Loucy (cell line): ENCODE data around the gene RTP2.

Experiments
- EZH2phosphoT487 ChIP-seq: fragments of 200-600 bp; IDR thresholded peaks from 2 replicates; pipeline ENCODE4 v1.6.1; 2018; ENCODE audit warnings: antibody characterized with exemption, mild to moderate bottlenecking, moderate library complexity, borderline replicate concordance
- TF ChIP-seq, protein P1 (sequence below): fragments of 200-600 bp; sonication (generic); conservative IDR thresholded peaks from 2 replicates; pipeline ENCODE4 v1.5.1; 2014; ENCODE audit warnings: mild to moderate bottlenecking, antibody characterized with exemption, low read length

DNA sequence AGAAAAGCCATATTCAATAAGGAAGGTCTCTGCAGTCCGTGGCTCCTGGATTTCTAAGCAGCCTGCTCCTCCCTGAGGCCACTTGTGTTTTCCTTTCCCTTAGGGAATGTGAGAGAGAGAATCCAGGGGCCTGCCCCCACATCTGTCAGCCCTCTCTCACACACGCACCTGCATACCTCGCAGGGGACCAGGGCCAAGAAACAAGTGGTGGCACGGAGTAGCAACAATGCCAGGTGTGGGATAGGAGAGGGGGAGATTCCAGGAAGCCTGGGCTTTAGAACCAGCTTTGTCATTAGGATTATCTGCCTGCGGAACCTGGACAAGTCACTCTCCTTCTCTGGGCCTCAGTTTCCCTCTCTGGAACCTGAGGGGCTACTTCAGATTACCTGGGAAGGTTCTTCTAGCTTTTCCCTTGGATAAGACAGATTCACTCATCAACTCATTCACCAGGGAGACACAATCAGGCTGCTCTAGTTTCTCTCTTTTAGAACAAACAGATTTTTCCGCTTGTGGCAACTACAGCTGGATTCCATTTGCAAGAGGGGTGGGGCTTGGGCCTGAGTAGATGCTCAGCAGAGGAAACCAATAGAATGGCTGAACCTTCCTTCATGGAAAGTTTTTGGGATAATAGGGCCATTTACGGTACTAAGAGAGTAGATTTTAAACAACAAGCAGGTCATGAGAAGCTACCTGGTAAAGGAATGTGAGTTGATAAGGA is 23.5 kb upstream of the RTP2 start:
- TF ChIP-seq EZH2phosphoT487 = no peak
- TF ChIP-seq, protein P1, sequence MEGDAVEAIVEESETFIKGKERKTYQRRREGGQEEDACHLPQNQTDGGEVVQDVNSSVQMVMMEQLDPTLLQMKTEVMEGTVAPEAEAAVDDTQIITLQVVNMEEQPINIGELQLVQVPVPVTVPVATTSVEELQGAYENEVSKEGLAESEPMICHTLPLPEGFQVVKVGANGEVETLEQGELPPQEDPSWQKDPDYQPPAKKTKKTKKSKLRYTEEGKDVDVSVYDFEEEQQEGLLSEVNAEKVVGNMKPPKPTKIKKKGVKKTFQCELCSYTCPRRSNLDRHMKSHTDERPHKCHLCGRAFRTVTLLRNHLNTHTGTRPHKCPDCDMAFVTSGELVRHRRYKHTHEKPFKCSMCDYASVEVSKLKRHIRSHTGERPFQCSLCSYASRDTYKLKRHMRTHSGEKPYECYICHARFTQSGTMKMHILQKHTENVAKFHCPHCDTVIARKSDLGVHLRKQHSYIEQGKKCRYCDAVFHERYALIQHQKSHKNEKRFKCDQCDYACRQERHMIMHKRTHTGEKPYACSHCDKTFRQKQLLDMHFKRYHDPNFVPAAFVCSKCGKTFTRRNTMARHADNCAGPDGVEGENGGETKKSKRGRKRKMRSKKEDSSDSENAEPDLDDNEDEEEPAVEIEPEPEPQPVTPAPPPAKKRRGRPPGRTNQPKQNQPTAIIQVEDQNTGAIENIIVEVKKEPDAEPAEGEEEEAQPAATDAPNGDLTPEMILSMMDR = no peak
